NOMO-1 (cell line): Measurements from ENCODE around the gene GPX1.
A peak's percentile ranks its signal among the peaks of the same experiment; 100 is the strongest.
"Not testable (repeated sequence)": the region's sequence is repeated elsewhere in the genome, so short reads cannot be mapped to it uniquely, and the experiment has no call there.

Experiments used
- DNase-seq, 2 experiments: peaks; one replicate each; lab custom pipeline; 2025; ENCODE audit not compliant: unreplicated experiment in 2 of 2; lab: John Stamatoyannopoulos, UW

GPX1 gene

GRCh38 chr3:49358884-49359225 lies 702 bp upstream of the GPX1 start:
- DNase-seq = no peak

GRCh38 chr3:49357443-49358216 lies 523 bp downstream of the GPX1 start:
- not testable (repeated sequence) for DNase-seq

DNA sequence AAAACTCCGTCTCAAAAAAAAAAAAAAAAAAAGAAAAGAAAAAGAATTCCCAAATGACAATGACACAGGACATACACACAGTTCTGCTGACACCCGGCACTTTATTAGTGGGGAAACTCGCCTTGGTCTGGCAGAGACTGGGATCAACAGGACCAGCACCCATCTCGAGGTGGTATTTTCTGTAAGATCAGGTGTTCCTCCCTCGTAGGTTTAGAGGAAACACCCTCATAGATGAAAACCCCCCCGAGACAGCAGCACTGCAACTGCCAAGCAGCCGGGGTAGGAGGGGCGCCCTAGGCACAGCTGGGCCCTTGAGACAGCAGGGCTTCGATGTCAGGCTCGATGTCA lies 1.1 kb downstream of the GPX1 start:
- not testable (repeated sequence) for DNase-seq

DNA sequence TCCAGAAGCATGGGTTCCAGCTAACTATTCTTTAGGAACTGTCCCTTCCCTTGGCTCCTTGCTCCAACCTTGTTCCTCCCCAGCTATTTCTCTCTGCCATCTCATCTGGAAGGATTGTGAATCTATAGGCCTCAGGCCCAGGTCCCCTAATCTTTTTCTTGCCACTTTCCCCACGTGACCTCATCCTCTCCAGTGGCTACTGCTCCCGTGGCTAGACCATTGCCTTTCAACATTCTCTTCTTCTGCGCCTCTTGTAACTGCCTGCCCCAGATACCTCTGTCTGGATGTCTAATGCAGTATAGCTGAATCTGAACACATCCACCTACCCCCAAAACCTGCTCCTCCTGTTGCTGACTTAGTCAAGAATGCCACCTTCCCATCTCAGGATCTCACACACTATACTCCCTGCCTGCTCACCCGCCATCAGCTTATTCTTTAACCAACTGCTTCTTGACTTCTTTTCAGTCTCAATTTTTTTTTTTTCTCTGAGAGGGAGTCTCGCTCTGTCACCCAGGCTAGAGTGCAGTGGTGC lies 5.2 kb downstream of the GPX1 start:
- peak in 1 of 2 experiments; percentile 44 for DNase-seq

- DNase-seq = no peak
These were observed 5.9 kb downstream of the GPX1 start for GRCh38 chr3:49352281-49352680.

- DNase-seq = peak; percentile 69 to 89
These were observed 6.6 kb downstream of the GPX1 start for GRCh38 chr3:49351521-49352011.

GRCh38 chr3:49349348-49350114 lies 8.6 kb downstream of the GPX1 start:
- no peak for DNase-seq

GRCh38 chr3:49348361-49348760 lies 9.8 kb downstream of the GPX1 start:
- not testable (repeated sequence) for DNase-seq

GRCh38 chr3:49346797-49347251 lies 11.3 kb downstream of the GPX1 start:
- peak in 1 of 2 experiments; percentile 21 for DNase-seq

- peak in 1 of 2 experiments; percentile 79 for DNase-seq
These were observed 15.0 kb downstream of the GPX1 start for GRCh38 chr3:49343163-49343562.

- DNase-seq = no peak
These were observed 16.2 kb downstream of the GPX1 start for GRCh38 chr3:49341996-49342395.

DNA sequence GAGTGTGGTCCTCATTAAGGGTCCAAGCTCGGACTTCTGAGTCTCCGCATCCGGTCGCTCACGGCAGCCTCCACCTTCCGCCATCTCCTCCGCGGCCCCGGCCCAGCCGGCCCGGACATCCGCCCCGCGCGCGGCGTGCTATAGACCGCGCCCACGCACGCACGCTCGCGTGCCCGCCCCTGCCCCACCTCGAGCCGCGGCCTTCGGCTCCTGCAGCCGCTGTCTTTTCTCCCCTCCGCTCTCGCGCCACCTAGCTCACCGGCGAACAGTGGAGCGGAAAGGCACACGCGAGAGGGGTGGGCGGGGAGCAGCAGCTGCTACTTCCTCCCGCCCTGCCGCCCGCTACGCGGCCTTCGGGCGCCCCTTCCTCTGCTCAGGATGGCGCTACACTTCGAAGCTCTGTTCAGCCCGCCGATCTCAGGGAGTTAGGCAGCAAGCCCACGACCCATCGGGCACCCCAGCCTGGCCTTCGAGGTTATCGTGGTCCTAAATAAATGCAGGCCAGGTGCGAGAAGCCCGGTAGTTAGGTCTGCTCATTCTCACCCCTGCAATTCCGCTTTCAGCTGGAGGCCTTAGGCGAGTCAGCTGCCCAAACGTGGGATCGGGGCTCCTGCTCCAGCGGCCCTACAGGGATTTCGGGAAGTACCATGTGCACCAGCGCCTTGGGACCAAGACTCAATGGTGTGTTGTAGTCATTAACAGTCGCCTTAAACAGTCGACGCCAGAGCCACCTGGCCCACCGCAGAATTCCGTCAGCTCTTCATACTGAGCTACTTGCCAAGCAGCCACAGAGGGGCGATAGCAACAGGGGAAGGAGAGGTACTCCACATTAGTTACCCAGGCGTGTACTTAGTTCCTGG lies 18.0 kb downstream of the GPX1 start, which contains the start of gene USP4:
Gene USP4 (minus strand): TSS at position 113 of the 860 bp plus-strand sequence. CDS start 29 bp downstream, at position 84.
- peak; percentile 92 to 98 for DNase-seq

DNA sequence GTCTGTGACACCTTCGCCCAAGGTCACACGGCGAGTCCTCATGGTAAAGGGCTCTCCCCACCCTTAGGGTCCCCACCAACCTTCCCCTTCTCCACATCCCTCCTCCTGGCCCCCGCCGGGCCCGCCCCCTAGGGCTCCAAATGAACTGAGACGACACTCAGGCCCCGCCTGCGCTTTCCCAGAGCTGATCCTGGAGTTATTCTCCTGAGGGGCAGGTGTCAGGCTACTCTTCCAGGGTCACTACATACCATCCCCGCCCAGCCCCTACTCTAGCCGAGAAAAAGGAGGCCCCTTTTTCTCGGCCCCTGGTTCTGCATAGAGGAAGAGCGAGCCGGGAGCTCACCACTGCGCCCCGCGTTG lies 18.6 kb downstream of the GPX1 start:
- DNase-seq = no peak

DNA sequence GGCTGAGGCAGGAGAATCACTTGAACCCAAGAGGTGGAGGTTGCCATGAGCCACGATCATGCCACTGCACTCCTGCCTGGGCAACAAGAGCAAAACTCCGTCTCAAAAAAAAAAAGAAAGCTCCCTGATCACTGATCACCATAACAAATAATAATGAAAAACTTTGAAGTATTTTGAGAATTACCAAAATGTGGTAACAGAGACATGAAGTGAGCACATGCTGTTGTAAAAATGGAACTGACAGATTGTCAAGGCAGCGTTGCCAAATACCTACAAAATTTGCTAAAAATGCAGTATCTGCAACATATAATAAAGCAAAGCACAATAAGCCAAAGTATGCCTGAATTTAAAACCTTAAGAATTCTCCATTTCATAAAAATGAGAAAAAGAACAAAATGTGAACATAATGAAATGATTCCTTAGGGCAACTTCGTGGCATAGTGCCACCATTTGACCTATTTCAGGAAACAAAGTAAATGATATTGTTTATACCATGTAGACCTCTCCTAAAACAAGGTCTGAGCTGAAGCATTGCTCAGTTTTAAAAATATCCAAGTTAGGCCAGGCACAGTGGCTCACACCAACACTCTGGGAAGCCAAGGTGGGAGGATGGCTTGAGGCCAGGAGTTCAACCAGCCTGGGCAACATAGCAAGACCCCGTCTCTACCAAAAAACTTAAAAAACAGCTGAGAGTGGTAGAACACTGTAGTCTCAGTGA lies 24.1 kb downstream of the GPX1 start:
- no peak for DNase-seq

DNA sequence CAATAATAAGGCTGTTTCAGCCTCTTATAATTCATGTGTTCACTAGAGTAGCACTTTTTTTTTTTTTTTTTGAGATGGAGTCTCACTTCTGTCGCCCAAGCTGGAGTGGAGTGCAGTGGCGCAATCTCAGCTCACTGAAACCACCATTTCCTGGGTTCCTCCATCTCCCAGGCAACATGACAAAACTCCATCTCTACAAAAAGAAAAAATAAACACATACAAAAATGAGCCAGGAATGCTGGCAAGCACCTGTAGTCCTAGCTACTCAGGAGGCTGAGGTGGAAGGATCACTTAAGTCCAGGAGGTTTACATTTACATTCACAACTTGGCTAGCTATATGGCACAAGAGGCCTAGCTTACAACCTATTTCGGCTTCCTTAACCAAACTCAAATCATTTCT lies 25.1 kb downstream of the GPX1 start:
- DNase-seq = no peak

DNA sequence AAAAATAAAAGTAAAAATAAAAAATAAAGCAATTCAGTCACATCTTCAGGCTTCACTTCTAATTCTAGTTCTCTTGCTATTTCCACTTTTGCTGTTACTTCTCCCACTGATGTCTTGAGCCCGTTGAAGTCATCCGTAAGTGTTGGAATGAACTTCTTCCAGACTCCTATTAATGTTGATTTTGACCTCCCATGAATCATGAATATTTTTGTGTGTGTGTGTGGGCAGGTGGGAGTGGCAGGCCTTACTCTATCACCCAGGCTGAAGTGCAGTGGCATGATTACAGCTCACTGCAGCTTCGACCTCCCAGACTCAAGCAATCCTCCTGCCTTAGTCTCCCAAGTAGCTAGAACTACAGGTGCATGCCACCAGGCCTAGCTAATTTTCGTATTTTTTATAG lies 29.0 kb downstream of the GPX1 start:
- no peak for DNase-seq

- not testable (repeated sequence) for DNase-seq
These were observed 29.8 kb downstream of the GPX1 start for GRCh38 chr3:49328350-49328749.

DNA sequence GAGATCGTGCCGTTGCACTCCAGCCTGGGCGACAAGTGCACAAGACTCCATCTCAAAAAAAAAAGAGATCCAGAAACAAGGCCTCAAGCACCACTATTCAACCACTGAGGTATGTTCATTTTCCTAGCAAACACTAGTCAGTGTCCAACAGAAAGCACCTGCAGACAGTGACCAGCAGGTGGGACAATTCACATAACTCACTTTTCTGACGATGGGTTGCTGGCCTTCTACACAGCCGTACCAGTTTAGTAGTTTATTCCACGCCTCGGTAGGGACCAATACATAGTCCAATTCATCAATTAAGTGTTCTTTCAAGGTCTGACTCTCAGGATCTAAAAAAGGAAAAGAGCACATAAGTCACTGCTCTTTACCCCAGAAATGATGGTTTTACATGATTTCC lies 30.7 kb downstream of the GPX1 start:
- DNase-seq = no peak

- no peak for DNase-seq
These were observed 33.4 kb downstream of the GPX1 start for GRCh38 chr3:49324768-49325167.
